Lower lobe of right lung (tissue), 2 donors: ENCODE data around the gene ALDOA. TPM values are rescaled to one million over a fixed set of nuclear protein-coding genes. Genes with fewer than 3 reads are reported as not detected.

Experiments used
- ATAC-seq, 2 donors: fragments of 200-7000 bp; cut with Tn5 transposase; one replicate each; pipeline ENCODE4 v1.9.1; 2020 to 2022; ENCODE audit warnings: mild to moderate bottlenecking in 2 of 2, moderate library complexity in 2 of 2
- DNase-seq: peaks from one replicate; pipeline ENCODE4 v3.0.0-alpha.2; 2020
- H3K27ac ChIP-seq: fragments of 200-600 bp; one replicate; pipeline ENCODE4 v1.8.0; 2022
- H3K27me3 ChIP-seq: fragments of 200-600 bp; one replicate; pipeline ENCODE4 v1.8.0; 2022; ENCODE audit warnings: low read depth
- H3K36me3 ChIP-seq: fragments of 200-600 bp; one replicate; pipeline ENCODE4 v1.8.0; 2022; ENCODE audit warnings: mild to moderate bottlenecking
- H3K4me1 ChIP-seq: fragments of 200-600 bp; one replicate; pipeline ENCODE4 v1.8.0; 2022
- H3K4me3 ChIP-seq: fragments of 200-600 bp; one replicate; pipeline ENCODE4 v1.8.0; 2022; ENCODE audit warnings: mild to moderate bottlenecking
- H3K9me3 ChIP-seq: fragments of 200-600 bp; one replicate; pipeline ENCODE4 v1.8.0; 2022
- CTCF ChIP-seq: fragments of 200-600 bp; IDR thresholded peaks from one replicate; pipeline ENCODE4 v1.8.0; 2022; ENCODE audit warnings: antibody characterized with exemption, mild to moderate bottlenecking
- intact Hi-C: fragments of 100-400 bp; cut with DNase I; formaldehyde crosslinking; loops from one replicate; pipeline ENCODE4 v1.11.0; 2022
- total RNA-seq: library from RNA; stranded (reverse); fragmentation: NEBNext Ultra II Directional; extraction: Animal tissue kit (Norgen Biotek cat#: 25700); gene quantifications from one replicate; pipeline ENCODE4 v1.2.1, GENCODE V29; 2021
- donor health status: DM: no; HTN: yes; CAD: no; lungs with severe emphysema.

The ALDOA gene
- total RNA-seq, 1 donor from 2014 or later = 733 TPM

GRCh38 chr16:30053376-30054015, 12.1 kb upstream of the ALDOA start:
- H3K4me3 ChIP-seq = peak overlapping the region; percentile 95
- DNase-seq (no peak), ATAC-seq (peak; percentile 27 to 31)
- peak overlapping the region; percentile 53 for H3K27ac ChIP-seq
- H3K27me3 ChIP-seq = no peaks in the 10 kb centered on the region
- H3K9me3 ChIP-seq = no peaks in the 10 kb centered on the region
- H3K4me1 ChIP-seq = peaks cover 15% of the 10 kb centered on the region
- no peaks in the 10 kb centered on the region for H3K36me3 ChIP-seq
- intact Hi-C loops = no loop called here
- TF ChIP-seq CTCF = no peak

- Histone ChIP-seq H3K36me3 (no peaks in the 10 kb centered on the region), H3K27me3 (no peaks in the 10 kb centered on the region), H3K9me3 (no peaks in the 10 kb centered on the region), H3K4me1 (peaks cover 15% of the 10 kb centered on the region), H3K4me3 (no peak overlapping the region), H3K27ac (no peak overlapping the region)
- no peak for TF ChIP-seq CTCF
- intact Hi-C loops = no loop called here
- ATAC-seq (no peak), DNase-seq (no peak)
Measured at GRCh38 chr16:30054451-30054850, 11.1 kb upstream of the ALDOA start.

GRCh38 chr16:30054959-30055553, 10.5 kb upstream of the ALDOA start:
- Histone ChIP-seq H3K4me1 (peaks cover 15% of the 10 kb centered on the region), H3K36me3 (no peaks in the 10 kb centered on the region), H3K9me3 (no peaks in the 10 kb centered on the region), H3K27ac (no peak overlapping the region), H3K4me3 (no peak overlapping the region), H3K27me3 (no peaks in the 10 kb centered on the region)
- peak; percentile 43 for TF ChIP-seq CTCF
- DNase-seq = peak; percentile 56
- ATAC-seq = peak; percentile 25 to 58
- intact Hi-C loops = no loop called here

GRCh38 chr16:30060346-30060745, 5.2 kb upstream of the ALDOA start:
- DNase-seq = no peak
- no peak overlapping the region for H3K27ac ChIP-seq
- no peak overlapping the region for H3K4me3 ChIP-seq
- H3K27me3 ChIP-seq = no peaks in the 10 kb centered on the region
- no peak for ATAC-seq
- H3K9me3 ChIP-seq = no peaks in the 10 kb centered on the region
- TF ChIP-seq CTCF = no peak
- no peaks in the 10 kb centered on the region for H3K36me3 ChIP-seq
- intact Hi-C loops = no loop called here
- peaks cover 11% of the 10 kb centered on the region for H3K4me1 ChIP-seq

- Histone ChIP-seq H3K36me3 (no peaks in the 10 kb centered on the region), H3K4me1 (peaks cover 11% of the 10 kb centered on the region), H3K9me3 (no peaks in the 10 kb centered on the region), H3K27ac (no peak overlapping the region), H3K27me3 (no peaks in the 10 kb centered on the region), H3K4me3 (no peak overlapping the region)
- ATAC-seq = no peak
- TF ChIP-seq CTCF = no peak
- DNase-seq = no peak
- intact Hi-C loops = no loop called here
Measured at GRCh38 chr16:30060836-30061554, 4.6 kb upstream of the ALDOA start.
